Measurements from ENCODE around the gene CATSPERD.

The CATSPERD gene
- 0.17 to 0.44 (median 0.39) reads per million in 3 donors for total RNA-seq

- no peaks in the 10 kb centered on the region for H3K36me3 ChIP-seq (ENCODE audit: control insufficient read depth, insufficient read depth, low read length)
- no peaks in the 10 kb centered on the region for H3K27me3 ChIP-seq (replicated peaks; ENCODE audit: control insufficient read depth, insufficient read depth, low read length, poor library complexity, severe bottlenecking)
- H3K9me3 ChIP-seq (ENCODE audit: control insufficient read depth, low read length): no peaks in the 10 kb centered on the region
- H3K4me1 ChIP-seq (ENCODE audit: control insufficient read depth, insufficient read depth, low read length, poor library complexity, severe bottlenecking): peaks cover 11% of the 10 kb centered on the region
- peak; percentile 95 to 98 (median 97) for DNase-seq
- peak within 1 kb of the TSS; percentile 84 for H3K4me3 ChIP-seq (ENCODE audit: insufficient read depth, low read depth, low read length, poor library complexity, severe bottlenecking)
- H3K27ac ChIP-seq (ENCODE audit: insufficient read depth, low read length, poor library complexity, severe bottlenecking): peak within 1 kb of the TSS; percentile 84
Observed at GRCh38 chr19:5719961-5720790, at the start of gene CATSPERD, which contains the start of gene LONP1. TSS of gene CATSPERD (plus strand) at chr19:5720637. CDS start at chr19:5720738, 101 bp downstream. TSS of gene LONP1 (minus strand) at chr19:5720146. CDS start at chr19:5720132, 14 bp downstream.

GRCh38 chr19:5671600-5671999 lies 48.8 kb upstream of the CATSPERD start:
- DNase-seq: no peak
- H3K27me3 ChIP-seq (replicated peaks; ENCODE audit: control insufficient read depth, insufficient read depth, low read length, poor library complexity, severe bottlenecking): no peaks in the 10 kb centered on the region
- no peaks in the 10 kb centered on the region for H3K9me3 ChIP-seq (ENCODE audit: control insufficient read depth, low read length)
- H3K4me1 ChIP-seq (ENCODE audit: control insufficient read depth, insufficient read depth, low read length, poor library complexity, severe bottlenecking): no peaks in the 10 kb centered on the region
- no peak overlapping the region for H3K4me3 ChIP-seq (ENCODE audit: insufficient read depth, low read depth, low read length, poor library complexity, severe bottlenecking)
- H3K27ac ChIP-seq (ENCODE audit: insufficient read depth, low read length, poor library complexity, severe bottlenecking): no peak overlapping the region
- H3K36me3 ChIP-seq (ENCODE audit: control insufficient read depth, insufficient read depth, low read length): peaks cover 28% of the 10 kb centered on the region

GRCh38 chr19:5672708-5673459 lies 47.6 kb upstream of the CATSPERD start:
- Histone ChIP-seq H3K27ac (ENCODE audit: insufficient read depth, low read length, poor library complexity, severe bottlenecking) (no peak overlapping the region), H3K4me1 (ENCODE audit: control insufficient read depth, insufficient read depth, low read length, poor library complexity, severe bottlenecking) (no peaks in the 10 kb centered on the region), H3K9me3 (ENCODE audit: control insufficient read depth, low read length) (no peaks in the 10 kb centered on the region), H3K36me3 (ENCODE audit: control insufficient read depth, insufficient read depth, low read length) (peaks cover 16% of the 10 kb centered on the region), H3K27me3 (replicated peaks; ENCODE audit: control insufficient read depth, insufficient read depth, low read length, poor library complexity, severe bottlenecking) (no peaks in the 10 kb centered on the region), H3K4me3 (ENCODE audit: insufficient read depth, low read depth, low read length, poor library complexity, severe bottlenecking) (no peak overlapping the region)
- no peak for DNase-seq

- Histone ChIP-seq H3K36me3 (ENCODE audit: control insufficient read depth, insufficient read depth, low read length) (peaks cover 12% of the 10 kb centered on the region), H3K4me3 (ENCODE audit: insufficient read depth, low read depth, low read length, poor library complexity, severe bottlenecking) (no peak overlapping the region), H3K27ac (ENCODE audit: insufficient read depth, low read length, poor library complexity, severe bottlenecking) (no peak overlapping the region), H3K27me3 (replicated peaks; ENCODE audit: control insufficient read depth, insufficient read depth, low read length, poor library complexity, severe bottlenecking) (no peaks in the 10 kb centered on the region), H3K9me3 (ENCODE audit: control insufficient read depth, low read length) (no peaks in the 10 kb centered on the region), H3K4me1 (ENCODE audit: control insufficient read depth, insufficient read depth, low read length, poor library complexity, severe bottlenecking) (no peaks in the 10 kb centered on the region)
- no peak for DNase-seq
Observed at GRCh38 chr19:5673752-5674151, 46.7 kb upstream of the CATSPERD start.

GRCh38 chr19:5674714-5675113 lies 45.7 kb upstream of the CATSPERD start:
- DNase-seq: no peak
- Histone ChIP-seq H3K36me3 (ENCODE audit: control insufficient read depth, insufficient read depth, low read length) (peaks cover 4% of the 10 kb centered on the region), H3K27ac (ENCODE audit: insufficient read depth, low read length, poor library complexity, severe bottlenecking) (no peak overlapping the region), H3K9me3 (ENCODE audit: control insufficient read depth, low read length) (no peaks in the 10 kb centered on the region), H3K4me1 (ENCODE audit: control insufficient read depth, insufficient read depth, low read length, poor library complexity, severe bottlenecking) (peaks cover 3% of the 10 kb centered on the region), H3K4me3 (ENCODE audit: insufficient read depth, low read depth, low read length, poor library complexity, severe bottlenecking) (no peak overlapping the region), H3K27me3 (replicated peaks; ENCODE audit: control insufficient read depth, insufficient read depth, low read length, poor library complexity, severe bottlenecking) (no peaks in the 10 kb centered on the region)

- H3K9me3 ChIP-seq (ENCODE audit: control insufficient read depth, low read length): no peaks in the 10 kb centered on the region
- H3K4me1 ChIP-seq (ENCODE audit: control insufficient read depth, insufficient read depth, low read length, poor library complexity, severe bottlenecking): peaks cover 11% of the 10 kb centered on the region
- no peak for DNase-seq
- H3K27ac ChIP-seq (ENCODE audit: insufficient read depth, low read length, poor library complexity, severe bottlenecking): no peak overlapping the region
- H3K27me3 ChIP-seq (replicated peaks; ENCODE audit: control insufficient read depth, insufficient read depth, low read length, poor library complexity, severe bottlenecking): no peaks in the 10 kb centered on the region
- no peaks in the 10 kb centered on the region for H3K36me3 ChIP-seq (ENCODE audit: control insufficient read depth, insufficient read depth, low read length)
- no peak overlapping the region for H3K4me3 ChIP-seq (ENCODE audit: insufficient read depth, low read depth, low read length, poor library complexity, severe bottlenecking)
Observed at GRCh38 chr19:5676105-5676771, 44.2 kb upstream of the CATSPERD start.

GRCh38 chr19:5676772-5677105 lies 43.7 kb upstream of the CATSPERD start:
- Histone ChIP-seq H3K9me3 (ENCODE audit: control insufficient read depth, low read length) (no peaks in the 10 kb centered on the region), H3K36me3 (ENCODE audit: control insufficient read depth, insufficient read depth, low read length) (no peaks in the 10 kb centered on the region)

GRCh38 chr19:5677136-5677535 lies 43.3 kb upstream of the CATSPERD start:
- H3K36me3 ChIP-seq (ENCODE audit: control insufficient read depth, insufficient read depth, low read length): no peaks in the 10 kb centered on the region

More at GRCh38 chr19:5676772-5677105, 43.7 kb upstream of the CATSPERD start:
- no peak for DNase-seq
- H3K4me3 ChIP-seq (ENCODE audit: insufficient read depth, low read depth, low read length, poor library complexity, severe bottlenecking): no peak overlapping the region
- no peak overlapping the region for H3K27ac ChIP-seq (ENCODE audit: insufficient read depth, low read length, poor library complexity, severe bottlenecking)
- H3K4me1 ChIP-seq (ENCODE audit: control insufficient read depth, insufficient read depth, low read length, poor library complexity, severe bottlenecking): peaks cover 13% of the 10 kb centered on the region
- no peaks in the 10 kb centered on the region for H3K27me3 ChIP-seq (replicated peaks; ENCODE audit: control insufficient read depth, insufficient read depth, low read length, poor library complexity, severe bottlenecking)

GRCh38 chr19:5677580-5677979 lies 42.9 kb upstream of the CATSPERD start:
- H3K27ac ChIP-seq (ENCODE audit: insufficient read depth, low read length, poor library complexity, severe bottlenecking): no peak overlapping the region
- DNase-seq: no peak
- no peaks in the 10 kb centered on the region for H3K27me3 ChIP-seq (replicated peaks; ENCODE audit: control insufficient read depth, insufficient read depth, low read length, poor library complexity, severe bottlenecking)
- no peaks in the 10 kb centered on the region for H3K9me3 ChIP-seq (ENCODE audit: control insufficient read depth, low read length)
- no peak overlapping the region for H3K4me3 ChIP-seq (ENCODE audit: insufficient read depth, low read depth, low read length, poor library complexity, severe bottlenecking)
- H3K4me1 ChIP-seq (ENCODE audit: control insufficient read depth, insufficient read depth, low read length, poor library complexity, severe bottlenecking): peaks cover 13% of the 10 kb centered on the region
- H3K36me3 ChIP-seq (ENCODE audit: control insufficient read depth, insufficient read depth, low read length): no peaks in the 10 kb centered on the region

More at GRCh38 chr19:5677136-5677535, 43.3 kb upstream of the CATSPERD start:
- no peak overlapping the region for H3K27ac ChIP-seq (ENCODE audit: insufficient read depth, low read length, poor library complexity, severe bottlenecking)
- H3K27me3 ChIP-seq (replicated peaks; ENCODE audit: control insufficient read depth, insufficient read depth, low read length, poor library complexity, severe bottlenecking): no peaks in the 10 kb centered on the region
- no peaks in the 10 kb centered on the region for H3K9me3 ChIP-seq (ENCODE audit: control insufficient read depth, low read length)
- DNase-seq: no peak
- H3K4me1 ChIP-seq (ENCODE audit: control insufficient read depth, insufficient read depth, low read length, poor library complexity, severe bottlenecking): peaks cover 13% of the 10 kb centered on the region
- no peak overlapping the region for H3K4me3 ChIP-seq (ENCODE audit: insufficient read depth, low read depth, low read length, poor library complexity, severe bottlenecking)

Data from effector memory CD4-positive, alpha-beta T cell (primary cell).